Tibial nerve (tissue), 4 donors: Measurements from ENCODE around the gene IGFBPL1.

ENCODE experiments used
- CTCF ChIP-seq, 5 experiments: fragments of 200-600 bp in 3 of 5; fragments of 450-650 bp in 2 of 5; sonication (generic) in 3 of 5; IDR thresholded peaks; one replicate each; pipeline ENCODE4 v1.5.1; 2016 to 2019; ENCODE audit warnings: antibody characterized with exemption in 5 of 5, mild to moderate bottlenecking in 3 of 5, moderate library complexity in 2 of 5
- EP300 ChIP-seq, 2 donors: sonication (generic); formaldehyde crosslinking; IDR thresholded peaks; one replicate each; pipeline ENCODE4 v1.6.1; 2017; ENCODE audit warnings: antibody characterized with exemption in 2 of 2, mild to moderate bottlenecking in 1 of 2
- POLR2A ChIP-seq, 2 donors: fragments of 450-650 bp; IDR thresholded peaks; one replicate each; pipeline ENCODE4 v1.6.1; 2017; ENCODE audit warnings: antibody characterized with exemption in 2 of 2, mild to moderate bottlenecking in 2 of 2, moderate library complexity in 2 of 2

- TF ChIP-seq POLR2A (IDR thresholded peaks at IDR 0.05) (no peak), CTCF (IDR thresholded peaks at IDR 0.05) (no peak), EP300 (IDR thresholded peaks at IDR 0.05) (no peak)
Observed at GRCh38 chr9:38412751-38413150, 11.5 kb downstream of the IGFBPL1 start.
